ENCODE results near the gene GPR137.

GPR137 gene

DNA sequence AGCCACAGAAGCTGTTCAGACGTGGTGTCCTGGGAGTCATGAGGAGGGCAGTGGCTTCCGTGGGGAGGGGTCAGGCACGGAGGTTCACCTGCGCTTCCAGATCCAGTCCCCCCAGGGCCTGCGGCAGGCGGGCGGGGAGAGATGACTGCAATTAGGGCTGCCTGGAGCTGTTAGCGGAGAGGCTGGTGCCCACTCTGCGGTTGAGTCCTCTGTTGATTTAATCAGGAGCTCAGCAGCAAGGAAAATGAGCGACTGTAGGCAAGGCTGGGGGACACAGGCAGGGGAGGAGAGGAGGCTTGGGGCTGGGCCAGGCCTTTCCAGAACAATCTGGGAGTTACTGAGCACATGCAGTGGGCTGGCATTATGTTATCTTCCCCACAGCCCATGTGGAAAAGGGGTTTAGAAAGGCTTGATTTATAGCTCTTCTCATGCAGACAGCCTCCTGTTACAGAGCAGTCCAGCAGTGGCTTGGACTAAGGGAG lies 21.2 kb upstream of the GPR137 start:
- no peak for DNase-seq

- no peak for DNase-seq
Measured at GRCh38 chr11:64265176-64266160, 20.2 kb upstream of the GPR137 start.

DNA sequence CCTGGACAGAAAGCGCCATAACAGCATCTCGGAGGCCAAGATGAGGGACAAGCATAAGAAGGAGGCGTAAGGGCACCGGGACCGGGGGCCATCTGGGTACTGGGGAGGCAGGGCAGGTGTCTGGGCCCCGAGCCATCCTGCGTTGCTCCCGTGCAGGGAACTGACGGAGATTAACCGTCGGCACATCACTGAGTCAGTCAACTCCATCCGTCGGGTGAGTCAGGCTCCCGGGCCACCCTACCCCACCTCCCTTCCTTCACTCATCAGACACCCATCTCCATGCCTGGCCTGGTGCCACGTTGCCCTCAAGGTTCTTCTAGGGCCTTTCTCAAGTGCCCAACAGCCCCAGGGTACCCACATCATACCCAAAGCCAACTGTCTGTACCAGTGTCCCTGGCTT lies 19.3 kb upstream of the GPR137 start:
- no peak for DNase-seq

GRCh38 chr11:64267207-64267945 lies 18.3 kb upstream of the GPR137 start:
- DNase-seq, result no peak

DNA sequence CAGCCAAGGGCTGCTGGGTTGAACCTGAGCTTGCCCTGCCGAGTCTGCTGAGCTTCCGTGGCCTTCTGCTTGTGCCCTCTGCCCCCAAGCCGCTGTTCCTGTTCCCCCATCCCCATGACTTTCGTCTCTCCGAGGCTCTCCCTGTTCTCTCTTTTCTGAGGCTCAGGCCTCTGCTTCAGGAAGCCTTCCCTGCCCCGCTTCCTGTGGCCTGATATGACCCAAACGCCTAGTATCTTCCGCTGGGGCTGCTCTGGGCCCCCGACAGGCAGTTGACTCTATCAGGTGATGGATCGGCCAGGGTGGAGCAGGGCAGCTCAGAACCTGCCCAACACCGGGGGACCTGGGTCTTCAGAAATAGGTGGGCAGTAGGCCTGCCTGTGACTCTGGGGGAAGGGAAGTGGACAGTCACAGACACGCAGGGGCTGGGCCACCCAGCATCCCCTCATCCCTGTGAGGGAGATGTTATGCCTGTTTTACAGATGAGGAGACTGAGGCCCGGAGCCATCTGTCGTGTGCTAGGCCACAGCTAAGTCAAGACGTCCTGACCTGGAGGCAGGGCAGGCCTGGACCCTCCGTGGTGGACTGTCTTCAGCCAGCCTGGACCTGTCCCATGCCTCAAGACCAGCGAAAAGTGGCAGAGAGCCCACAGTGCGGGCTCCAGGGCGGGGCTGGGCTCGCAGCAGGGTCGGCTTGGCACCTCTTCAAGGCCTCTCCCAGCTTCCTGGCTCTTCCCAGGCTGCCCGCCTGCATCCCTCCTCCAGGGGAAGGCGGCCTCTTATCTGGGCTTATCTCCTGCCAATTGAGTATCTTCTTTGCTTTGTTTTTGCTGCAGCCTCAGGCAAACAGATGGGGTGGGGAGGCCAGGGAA lies 17.4 kb upstream of the GPR137 start:
- peak; percentile 68 for DNase-seq

GRCh38 chr11:64268893-64269539 lies 16.6 kb upstream of the GPR137 start:
- peak; percentile 69 for DNase-seq

- peak; percentile 100 for DNase-seq
Measured at GRCh38 chr11:64269540-64270220, 16.0 kb upstream of the GPR137 start.

GRCh38 chr11:64275031-64275800 lies 10.4 kb upstream of the GPR137 start:
- DNase-seq, result no peak

DNA sequence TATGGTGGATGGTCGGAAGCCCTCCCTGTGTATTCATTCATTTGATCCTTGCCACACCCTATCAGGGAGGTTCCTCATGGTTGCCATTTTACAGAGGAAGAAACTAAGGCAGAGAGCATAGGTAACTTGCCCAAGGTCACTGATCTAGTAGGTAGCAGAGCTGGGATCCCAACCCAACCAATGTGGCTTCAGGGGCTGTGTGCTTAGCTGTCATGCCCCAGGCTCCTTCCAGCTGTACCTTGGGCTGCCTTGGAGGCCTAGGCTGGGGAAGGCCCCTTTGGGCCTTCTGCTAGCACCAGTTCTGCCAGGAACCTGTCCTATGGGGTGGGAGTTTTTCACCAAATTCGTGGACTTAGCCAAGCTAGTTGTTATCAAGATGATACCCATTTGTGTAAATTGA lies 9.8 kb upstream of the GPR137 start:
- no peak for DNase-seq

DNA sequence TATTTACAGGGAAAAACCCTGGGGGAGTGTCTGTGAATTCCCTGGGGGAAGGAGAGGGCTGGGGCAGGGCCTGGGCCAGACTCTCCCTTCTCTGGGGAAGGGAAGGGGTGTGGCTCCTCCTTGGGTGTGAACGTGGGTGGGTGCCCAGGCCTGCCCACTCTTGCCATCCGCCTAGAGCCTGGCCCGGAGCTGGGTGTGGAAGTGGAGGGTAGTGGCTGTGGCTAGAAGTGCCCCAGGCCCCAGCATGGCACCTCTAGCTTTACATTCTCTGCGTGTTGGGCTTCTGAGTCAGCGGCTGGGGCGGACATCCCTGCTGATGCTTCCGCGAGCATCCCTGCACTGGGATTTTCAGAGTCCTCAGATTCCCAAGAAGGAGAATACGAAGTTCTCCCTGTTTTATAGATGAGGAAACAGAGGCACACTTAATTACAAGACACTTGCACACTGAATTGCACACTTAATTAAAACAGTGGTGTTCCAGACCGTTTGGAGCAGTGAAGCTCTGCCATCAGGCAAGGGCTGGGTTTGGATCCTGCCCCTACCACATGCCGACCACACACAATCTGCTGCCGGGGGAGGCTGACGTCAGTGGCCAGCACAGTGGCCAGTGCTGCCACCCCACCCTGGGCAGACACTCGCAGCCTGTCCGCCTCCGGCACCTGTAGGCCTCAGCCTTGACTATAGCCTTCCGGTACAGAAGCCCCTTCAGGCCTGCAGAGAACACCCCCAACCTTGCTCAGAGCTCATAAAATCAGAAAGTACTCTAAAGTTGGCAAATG lies 8.8 kb upstream of the GPR137 start:
- DNase-seq, result no peak

GRCh38 chr11:64278576-64279190 lies 7.0 kb upstream of the GPR137 start:
- no peak for DNase-seq

- no peak for DNase-seq
Measured at GRCh38 chr11:64281957-64282770, 3.5 kb upstream of the GPR137 start.

GRCh38 chr11:64283092-64283491 lies 2.6 kb upstream of the GPR137 start:
- DNase-seq, result no peak

GRCh38 chr11:64284048-64284961 lies 1.3 kb upstream of the GPR137 start, which contains the start of gene BAD:
TSS of gene BAD (minus strand) at chr11:64284665. CDS start at chr11:64284368, 297 bp downstream.
- peak; percentile 88 for DNase-seq

- peak; percentile 1 for DNase-seq
Measured at GRCh38 chr11:64285885-64286800, 495 bp downstream of the GPR137 start.

- no peak for DNase-seq
Measured at GRCh38 chr11:64286801-64287159, 1.1 kb downstream of the GPR137 start.
